Osteocyte (in vitro differentiated cells): ENCODE data around the gene WDR27. TPM values are rescaled to one million over a fixed set of nuclear protein-coding genes. Genes with fewer than 3 reads are reported as not detected.

ENCODE experiments used
- DNase-seq: peaks from one replicate; pipeline ENCODE4 v3.0.0; 2021; ENCODE audit warnings: mixed read lengths; ENCODE audit not compliant: unreplicated experiment; ENCODE audit errors: extremely low spot score
- H3K27ac Mint-ChIP-seq: one replicate; pipeline ENCODE4 v1.8.0; 2021; ENCODE audit warnings: mild to moderate bottlenecking, mixed read lengths; ENCODE audit not compliant: unreplicated experiment
- H3K27me3 Mint-ChIP-seq: one replicate; pipeline ENCODE4 v1.8.0; 2021; ENCODE audit warnings: mixed read lengths; ENCODE audit not compliant: unreplicated experiment
- H3K36me3 Mint-ChIP-seq: one replicate; pipeline ENCODE4 v1.8.0; 2021; ENCODE audit warnings: mixed read lengths; ENCODE audit not compliant: unreplicated experiment
- H3K4me1 Mint-ChIP-seq: one replicate; pipeline ENCODE4 v1.8.0; 2021; ENCODE audit warnings: mixed read lengths; ENCODE audit not compliant: unreplicated experiment
- H3K4me3 Mint-ChIP-seq: one replicate; pipeline ENCODE4 v1.8.0; 2021; ENCODE audit warnings: mild to moderate bottlenecking, moderate library complexity, mixed read lengths; ENCODE audit not compliant: unreplicated experiment
- H3K9me3 Mint-ChIP-seq: one replicate; pipeline ENCODE4 v1.8.0; 2021; ENCODE audit warnings: mixed read lengths; ENCODE audit not compliant: unreplicated experiment
- CTCF ChIP-seq: fragments of 200-600 bp; sonication (generic); IDR thresholded peaks from 2 replicates; pipeline ENCODE4 v1.5.0; 2021; ENCODE audit warnings: antibody characterized with exemption, mild to moderate bottlenecking, moderate library complexity
- total RNA-seq: library from RNA; stranded (reverse); gene quantifications from 2 replicates; pipeline ENCODE4 v1.2.1, GENCODE V29; 2021

WDR27 gene
- total RNA-seq, 1 donor from 2014 or later, result 37.4 TPM

GRCh38 chr6:169558774-169559441, 142.9 kb downstream of the WDR27 start:
- Mint-ChIP-seq H3K27ac (no peak overlapping the region), H3K9me3 (peaks cover 13% of the 10 kb centered on the region), H3K4me3 (no peak overlapping the region), H3K27me3 (no peaks in the 10 kb centered on the region), H3K36me3 (peaks cover 12% of the 10 kb centered on the region), H3K4me1 (no peaks in the 10 kb centered on the region)
- no peak for DNase-seq
- TF ChIP-seq CTCF, result no peak

GRCh38 chr6:169558378-169558773, 143.5 kb downstream of the WDR27 start:
- no peak for DNase-seq
- TF ChIP-seq CTCF, result no peak
- no peak overlapping the region for H3K4me3 Mint-ChIP-seq
- H3K27ac Mint-ChIP-seq, result no peak overlapping the region
- H3K9me3 Mint-ChIP-seq, result peaks cover 13% of the 10 kb centered on the region
- no peaks in the 10 kb centered on the region for H3K4me1 Mint-ChIP-seq
- no peaks in the 10 kb centered on the region for H3K27me3 Mint-ChIP-seq
- H3K36me3 Mint-ChIP-seq, result peaks cover 12% of the 10 kb centered on the region

DNA sequence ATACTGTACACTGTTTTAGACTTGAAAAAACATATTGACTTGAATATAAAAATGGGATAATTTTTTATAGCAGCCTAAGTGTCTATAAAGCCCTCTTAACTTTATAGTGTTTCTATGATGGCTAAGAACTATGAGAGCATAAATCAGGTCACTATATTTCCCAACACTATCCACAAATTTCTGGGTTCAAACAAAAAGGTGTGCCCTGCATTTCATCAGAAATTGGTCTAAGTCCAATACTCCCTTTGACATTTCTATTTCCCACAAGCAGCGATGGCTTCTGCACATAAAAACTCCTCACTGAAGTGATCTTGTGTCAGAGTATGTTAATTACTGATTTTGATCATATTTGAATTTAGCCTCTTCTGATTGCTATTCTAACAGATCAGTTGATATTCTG, 143.9 kb downstream of the WDR27 start:
- Mint-ChIP-seq H3K4me3 (no peak overlapping the region), H3K27ac (no peak overlapping the region), H3K27me3 (no peaks in the 10 kb centered on the region), H3K9me3 (peaks cover 13% of the 10 kb centered on the region), H3K36me3 (peaks cover 12% of the 10 kb centered on the region), H3K4me1 (no peaks in the 10 kb centered on the region)
- DNase-seq, result no peak
- no peak for TF ChIP-seq CTCF

- Mint-ChIP-seq H3K9me3 (peaks cover 10% of the 10 kb centered on the region), H3K4me3 (no peak overlapping the region), H3K27ac (no peak overlapping the region), H3K4me1 (no peaks in the 10 kb centered on the region), H3K36me3 (peaks cover 12% of the 10 kb centered on the region), H3K27me3 (no peaks in the 10 kb centered on the region)
- DNase-seq, result no peak
- TF ChIP-seq CTCF, result no peak
Observed at GRCh38 chr6:169556758-169557548, 144.9 kb downstream of the WDR27 start.

DNA sequence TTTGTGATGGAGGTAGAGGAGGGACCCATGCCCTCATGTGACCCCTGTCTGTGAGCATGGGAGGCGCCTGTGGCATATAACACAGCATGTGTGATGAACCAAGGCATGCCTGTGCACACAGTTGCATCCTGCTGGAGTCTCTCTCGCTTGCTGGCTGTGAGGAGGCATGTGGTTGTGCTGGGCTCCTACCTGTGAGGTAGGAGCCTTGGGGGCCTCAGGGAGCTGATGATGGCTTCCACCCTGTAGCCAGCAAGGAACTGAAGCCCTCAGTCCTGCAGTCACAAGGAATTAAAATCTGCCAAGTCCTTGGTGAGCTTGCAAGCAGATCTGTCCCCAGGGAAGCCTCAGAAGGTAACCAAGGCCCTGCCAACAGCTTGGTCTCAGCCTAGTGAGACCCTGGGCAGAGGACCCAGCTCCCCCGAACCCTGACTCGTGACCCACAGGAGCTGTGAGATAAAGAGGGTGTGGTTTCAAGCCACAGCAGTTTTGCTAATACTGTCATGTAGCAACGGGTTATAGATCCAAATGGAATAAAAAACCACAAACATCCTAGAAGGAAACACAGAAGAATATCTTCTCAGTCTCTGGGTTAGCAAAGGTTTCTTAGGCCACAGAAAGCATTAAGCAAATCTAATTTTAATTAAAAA, 145.7 kb downstream of the WDR27 start:
- H3K27me3 Mint-ChIP-seq, result no peaks in the 10 kb centered on the region

More for the DNA sequence above, 145.7 kb downstream of the WDR27 start:
- Mint-ChIP-seq H3K4me3 (no peak overlapping the region), H3K27ac (no peak overlapping the region), H3K9me3 (peaks cover 1% of the 10 kb centered on the region), H3K4me1 (no peaks in the 10 kb centered on the region), H3K36me3 (peaks cover 10% of the 10 kb centered on the region)
- DNase-seq, result no peak
- no peak for TF ChIP-seq CTCF
